ENCODE results near the gene GNAO1.
"Not testable (repeated sequence)": the region's sequence is repeated elsewhere in the genome, so short reads cannot be mapped to it uniquely, and the experiment has no call there.

GNAO1 gene

GRCh38 chr16:56369202-56369601 lies 177.9 kb downstream of the GNAO1 start:
- DNase-seq = no peak

GRCh38 chr16:56370185-56370874 lies 179.0 kb downstream of the GNAO1 start:
- DNase-seq = no peak

- no peak for DNase-seq
Observed at GRCh38 chr16:56370875-56371659, 179.8 kb downstream of the GNAO1 start.

DNA sequence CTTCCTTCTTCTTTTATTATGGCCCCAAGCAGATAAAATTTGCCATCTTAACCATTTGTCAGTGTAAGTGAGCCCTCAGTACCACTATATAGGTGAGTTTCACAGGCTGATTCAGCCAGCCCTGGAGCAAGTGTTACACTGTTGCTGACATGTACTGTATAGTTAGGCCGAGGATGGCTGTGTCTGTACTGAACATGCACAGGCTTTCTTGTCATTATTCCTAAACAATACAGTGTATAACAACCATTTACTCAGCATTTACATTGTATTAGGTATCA lies 180.3 kb downstream of the GNAO1 start:
- DNase-seq = no peak

DNA sequence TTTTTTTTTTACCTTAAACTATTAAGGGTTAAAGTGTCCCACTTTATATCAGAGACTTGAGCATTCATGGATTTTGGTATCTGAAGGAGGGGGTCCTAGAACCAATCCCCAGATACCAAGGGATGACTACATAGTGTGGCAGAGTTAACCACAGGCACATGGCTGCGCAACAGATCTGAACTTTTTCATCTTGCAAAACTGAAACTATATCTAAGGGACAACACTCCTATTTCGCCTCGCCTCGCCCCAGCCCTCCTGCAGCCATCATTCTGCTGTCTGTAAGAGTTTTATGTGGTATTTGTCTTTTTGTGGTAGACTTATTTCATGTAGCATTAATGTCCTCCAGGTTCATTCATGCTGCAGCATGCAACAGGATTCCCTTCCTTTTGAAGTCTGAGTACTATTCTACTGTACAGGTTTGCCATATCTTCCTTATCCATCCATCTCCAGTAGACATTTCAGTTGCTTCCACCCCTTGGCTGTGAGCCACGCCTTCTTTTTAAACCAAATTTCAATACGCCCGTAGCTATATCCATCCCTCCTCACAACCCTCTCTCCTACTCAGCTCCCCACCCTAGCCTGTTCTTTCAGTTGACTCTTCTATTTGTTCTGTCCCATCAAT lies 180.8 kb downstream of the GNAO1 start:
- DNase-seq = no peak

- DNase-seq = no peak
Observed at GRCh38 chr16:56373003-56373402, 181.7 kb downstream of the GNAO1 start.

DNA sequence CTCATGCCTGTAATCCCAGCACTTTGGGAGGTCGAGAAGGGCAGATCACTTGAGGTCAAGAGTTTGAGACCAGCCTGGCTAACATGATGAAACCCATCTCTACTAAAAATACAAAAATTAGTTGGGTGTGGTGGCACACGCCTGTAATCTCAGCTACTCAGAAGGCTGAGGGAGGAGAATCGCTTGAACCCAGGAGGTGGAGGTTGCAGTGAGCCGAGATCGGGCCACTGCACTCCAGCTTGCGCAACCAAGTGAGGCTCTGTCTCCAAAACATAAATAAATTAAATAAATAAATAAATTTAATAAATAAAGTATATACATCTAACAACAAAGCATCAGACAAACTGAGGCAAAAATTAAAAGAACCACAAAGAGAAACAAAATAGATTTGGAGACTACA lies 184.5 kb downstream of the GNAO1 start:
- DNase-seq = not testable (repeated sequence)

DNA sequence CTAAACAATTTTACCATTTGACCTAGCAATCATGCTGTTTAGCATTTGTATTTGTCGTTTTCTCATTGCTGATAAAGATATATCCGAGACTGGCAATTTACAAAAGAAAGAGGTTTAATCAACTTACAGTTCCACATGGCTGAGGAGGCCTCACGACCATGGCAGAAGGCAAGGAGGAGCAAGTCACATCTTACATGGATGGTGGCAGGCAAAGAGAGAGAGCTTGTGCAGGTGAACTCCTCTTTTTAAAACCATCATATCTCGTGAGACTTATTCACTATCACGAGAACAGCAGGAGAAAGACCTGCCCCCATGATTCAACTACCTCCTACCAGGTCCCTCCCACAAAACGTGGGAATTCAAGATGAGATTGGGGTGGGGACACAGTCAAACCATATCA lies 187.8 kb downstream of the GNAO1 start:
- not testable (repeated sequence) for DNase-seq

GRCh38 chr16:56380778-56381485 lies 189.6 kb downstream of the GNAO1 start:
- not testable (repeated sequence) for DNase-seq

DNA sequence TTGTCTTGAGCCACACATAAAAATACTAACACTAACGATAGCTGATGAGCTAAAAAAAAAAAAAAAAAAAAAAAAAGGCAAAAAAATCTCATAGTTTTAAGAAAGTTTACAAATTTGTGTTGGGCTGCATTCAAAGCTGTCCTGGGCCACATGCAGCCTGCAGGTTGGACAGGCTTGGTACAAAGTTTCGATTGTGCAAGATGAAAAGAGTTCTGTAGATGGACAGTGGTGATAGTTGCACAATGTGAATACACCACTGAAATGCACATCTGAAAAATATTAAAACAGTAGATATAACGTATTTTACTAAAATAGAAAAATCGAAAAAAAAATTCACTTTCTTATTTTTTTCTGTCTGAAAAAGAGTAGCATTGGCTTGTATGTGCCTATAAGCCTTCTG lies 191.2 kb downstream of the GNAO1 start:
- no peak for DNase-seq

GRCh38 chr16:56382901-56383355 lies 191.6 kb downstream of the GNAO1 start:
- DNase-seq = no peak

GRCh38 chr16:56384074-56384721 lies 192.9 kb downstream of the GNAO1 start:
- no peak for DNase-seq

GRCh38 chr16:56387396-56387795 lies 196.1 kb downstream of the GNAO1 start:
- DNase-seq = no peak

DNA sequence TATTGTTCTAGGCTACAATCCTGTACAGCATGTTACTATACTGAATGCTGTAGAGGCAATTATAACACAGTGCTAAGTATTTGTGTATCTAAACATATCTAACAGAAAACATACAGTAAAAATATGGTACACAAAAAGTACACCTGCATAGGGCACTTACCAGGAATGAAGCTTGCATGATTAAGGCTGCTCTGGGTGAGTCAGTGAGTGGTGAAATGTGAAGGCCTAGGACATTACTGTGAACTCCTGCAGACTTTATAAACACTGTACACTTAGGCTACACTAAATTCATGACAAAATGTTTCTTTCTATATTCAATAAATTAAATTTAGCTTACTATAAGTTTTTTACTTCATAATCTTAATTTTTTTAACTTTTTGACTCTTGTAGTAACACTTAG lies 196.9 kb downstream of the GNAO1 start:
- no peak for DNase-seq

GRCh38 chr16:56389554-56389953 lies 198.3 kb downstream of the GNAO1 start:
- no peak for DNase-seq

DNA sequence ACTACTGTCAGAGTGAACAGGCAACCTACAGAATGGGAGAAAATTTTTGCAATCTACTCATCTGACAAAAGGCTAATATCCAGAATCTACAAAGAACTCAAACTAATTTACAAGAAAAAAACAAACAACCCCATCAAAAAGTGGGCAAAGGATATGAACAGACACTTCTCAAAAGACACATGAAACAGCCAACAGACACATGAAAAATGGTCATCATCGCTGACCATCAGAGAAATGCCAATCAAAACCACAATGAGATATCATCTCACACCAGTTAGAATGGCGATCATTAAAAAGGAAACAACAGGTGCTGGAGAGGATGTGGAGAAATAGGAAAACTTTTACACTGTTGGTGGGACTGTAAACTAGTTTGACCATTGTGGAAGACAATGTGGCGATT lies 205.4 kb downstream of the GNAO1 start:
- DNase-seq = not testable (repeated sequence)

DNA sequence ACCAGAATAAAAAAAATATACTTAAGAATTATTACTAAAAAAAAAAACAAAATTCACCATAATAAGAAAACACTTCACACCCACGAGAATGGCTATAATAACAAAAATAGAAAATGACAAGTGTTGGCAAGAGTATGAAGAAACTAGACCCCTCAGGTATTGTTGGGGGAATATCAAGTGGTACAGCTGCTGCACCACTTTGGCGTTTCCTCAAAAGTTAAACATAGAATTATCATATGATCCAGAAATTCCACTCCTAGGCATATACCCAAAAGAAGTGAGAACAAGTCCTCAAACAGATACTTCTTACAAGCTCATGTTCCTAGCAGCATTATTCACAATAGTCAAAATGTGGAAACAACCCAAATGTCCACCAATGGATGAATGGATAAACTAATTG lies 207.8 kb downstream of the GNAO1 start:
- DNase-seq = no peak

GRCh38 chr16:56399486-56399885 lies 208.2 kb downstream of the GNAO1 start:
- no peak for DNase-seq

DNA sequence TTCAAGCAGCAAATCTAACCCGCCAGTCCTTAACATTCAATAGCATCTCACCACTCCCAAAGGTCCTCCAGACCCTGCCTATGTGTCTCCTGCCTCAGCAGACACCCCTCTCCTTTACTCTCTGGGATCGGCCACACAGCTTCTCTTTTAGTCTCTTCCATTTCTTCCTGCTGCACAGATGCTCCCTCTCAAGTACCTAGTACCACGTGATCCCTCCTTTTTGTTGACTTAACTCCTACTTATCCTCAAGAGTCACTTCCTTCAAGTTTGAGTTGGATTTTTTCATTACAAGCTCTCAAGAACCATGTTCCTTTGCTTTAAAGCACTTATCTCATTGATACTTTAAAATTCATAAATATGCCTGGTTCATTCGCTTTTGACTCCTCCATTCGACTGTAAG lies 209.2 kb downstream of the GNAO1 start:
- DNase-seq = no peak

GRCh38 chr16:56401482-56401881 lies 210.2 kb downstream of the GNAO1 start:
- DNase-seq = no peak

DNA sequence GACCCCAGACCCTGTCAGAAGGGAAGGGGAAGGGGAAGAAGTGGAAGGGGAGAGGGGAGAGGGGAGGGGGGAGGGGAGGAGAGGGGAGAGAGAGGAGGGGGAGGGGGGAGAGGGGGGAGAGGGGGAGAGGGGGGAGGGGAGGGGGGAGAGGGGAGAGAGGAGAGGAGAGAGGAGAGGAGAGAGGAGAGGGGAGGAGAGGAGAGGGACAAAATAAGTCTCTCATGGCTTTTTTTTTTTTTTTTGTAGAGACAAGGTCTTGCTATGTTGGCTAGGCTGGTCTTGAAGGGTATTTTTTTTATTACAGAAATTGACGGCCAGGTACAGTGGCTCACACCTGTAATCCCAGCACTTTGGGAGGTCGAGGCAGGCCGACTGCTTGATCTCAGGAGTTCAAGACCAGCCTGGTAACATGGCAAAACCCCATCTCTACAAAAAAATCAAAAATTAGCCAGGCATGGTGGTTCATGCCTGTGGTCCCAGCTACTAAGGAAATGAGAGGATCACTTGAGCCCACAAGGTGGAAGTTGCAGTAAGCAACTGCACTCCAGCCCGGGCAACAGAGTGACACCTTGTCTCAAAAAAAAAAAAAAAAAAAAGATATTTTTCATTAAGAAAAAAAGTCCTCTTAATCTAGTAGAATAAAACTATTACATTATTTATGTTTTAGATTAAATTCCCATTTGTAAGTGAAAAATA lies 214.8 kb downstream of the GNAO1 start:
- no peak for DNase-seq
